Esophagus muscularis mucosa (tissue), 4 donors: Measurements from ENCODE around the gene TEX29.

Experiments
- EP300 ChIP-seq: sonication (generic); formaldehyde crosslinking; IDR thresholded peaks from one replicate; pipeline ENCODE4 v1.6.1; 2017; ENCODE audit warnings: antibody characterized with exemption
- POLR2AphosphoS5 ChIP-seq, 2 donors: sonication (generic); formaldehyde crosslinking; IDR thresholded peaks; one replicate each; pipeline ENCODE4 v1.6.1; 2017; ENCODE audit warnings: antibody characterized with exemption in 2 of 2
- TF ChIP-seq, protein P1 (sequence below), 3 experiments: fragments of 200-600 bp in 2 of 3; fragments of 450-650 bp in 1 of 3; sonication (generic) in 2 of 3; IDR thresholded peaks; one replicate each; pipeline ENCODE4 v1.5.1; 2017 to 2019; ENCODE audit warnings: antibody characterized with exemption in 3 of 3, mild to moderate bottlenecking in 2 of 3, moderate library complexity in 1 of 3

DNA sequence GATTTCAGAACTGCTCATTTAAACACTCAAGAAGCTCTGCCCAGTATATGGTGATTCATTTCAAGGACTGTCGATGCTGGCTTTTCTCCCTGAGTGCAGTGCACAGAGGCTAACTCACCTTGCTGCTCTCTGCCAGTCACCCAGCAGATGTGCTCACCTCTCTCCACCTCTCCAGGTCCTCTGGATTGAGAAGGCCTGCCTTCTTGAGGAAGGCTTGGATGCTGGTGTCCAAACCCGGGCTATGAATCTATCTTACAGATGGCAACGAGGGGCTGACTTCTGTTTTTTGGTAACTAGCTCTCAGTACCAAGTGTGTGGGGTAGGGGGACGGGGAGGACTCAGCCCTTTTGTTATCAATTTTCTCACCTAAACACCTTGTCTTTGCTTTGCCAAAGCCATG lies 47.6 kb downstream of the TEX29 start:
- TF ChIP-seq, protein P1, sequence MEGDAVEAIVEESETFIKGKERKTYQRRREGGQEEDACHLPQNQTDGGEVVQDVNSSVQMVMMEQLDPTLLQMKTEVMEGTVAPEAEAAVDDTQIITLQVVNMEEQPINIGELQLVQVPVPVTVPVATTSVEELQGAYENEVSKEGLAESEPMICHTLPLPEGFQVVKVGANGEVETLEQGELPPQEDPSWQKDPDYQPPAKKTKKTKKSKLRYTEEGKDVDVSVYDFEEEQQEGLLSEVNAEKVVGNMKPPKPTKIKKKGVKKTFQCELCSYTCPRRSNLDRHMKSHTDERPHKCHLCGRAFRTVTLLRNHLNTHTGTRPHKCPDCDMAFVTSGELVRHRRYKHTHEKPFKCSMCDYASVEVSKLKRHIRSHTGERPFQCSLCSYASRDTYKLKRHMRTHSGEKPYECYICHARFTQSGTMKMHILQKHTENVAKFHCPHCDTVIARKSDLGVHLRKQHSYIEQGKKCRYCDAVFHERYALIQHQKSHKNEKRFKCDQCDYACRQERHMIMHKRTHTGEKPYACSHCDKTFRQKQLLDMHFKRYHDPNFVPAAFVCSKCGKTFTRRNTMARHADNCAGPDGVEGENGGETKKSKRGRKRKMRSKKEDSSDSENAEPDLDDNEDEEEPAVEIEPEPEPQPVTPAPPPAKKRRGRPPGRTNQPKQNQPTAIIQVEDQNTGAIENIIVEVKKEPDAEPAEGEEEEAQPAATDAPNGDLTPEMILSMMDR (IDR thresholded peaks at IDR 0.05), result no peak
- no peak for TF ChIP-seq POLR2AphosphoS5 (IDR thresholded peaks at IDR 0.05)
- TF ChIP-seq EP300, result no peak
